GM19035 (cell line): Measurements from ENCODE around the gene CADM4.
"Not testable (repeated sequence)": the region's sequence is repeated elsewhere in the genome, so short reads cannot be mapped to it uniquely, and the experiment has no call there.

Experiments used
- ATAC-seq: cut with Tn5 transposase; IDR thresholded peaks from one replicate; pipeline ENCODE4 v1.9.1; 2021; ENCODE audit not compliant: unreplicated experiment

Gene CADM4

DNA sequence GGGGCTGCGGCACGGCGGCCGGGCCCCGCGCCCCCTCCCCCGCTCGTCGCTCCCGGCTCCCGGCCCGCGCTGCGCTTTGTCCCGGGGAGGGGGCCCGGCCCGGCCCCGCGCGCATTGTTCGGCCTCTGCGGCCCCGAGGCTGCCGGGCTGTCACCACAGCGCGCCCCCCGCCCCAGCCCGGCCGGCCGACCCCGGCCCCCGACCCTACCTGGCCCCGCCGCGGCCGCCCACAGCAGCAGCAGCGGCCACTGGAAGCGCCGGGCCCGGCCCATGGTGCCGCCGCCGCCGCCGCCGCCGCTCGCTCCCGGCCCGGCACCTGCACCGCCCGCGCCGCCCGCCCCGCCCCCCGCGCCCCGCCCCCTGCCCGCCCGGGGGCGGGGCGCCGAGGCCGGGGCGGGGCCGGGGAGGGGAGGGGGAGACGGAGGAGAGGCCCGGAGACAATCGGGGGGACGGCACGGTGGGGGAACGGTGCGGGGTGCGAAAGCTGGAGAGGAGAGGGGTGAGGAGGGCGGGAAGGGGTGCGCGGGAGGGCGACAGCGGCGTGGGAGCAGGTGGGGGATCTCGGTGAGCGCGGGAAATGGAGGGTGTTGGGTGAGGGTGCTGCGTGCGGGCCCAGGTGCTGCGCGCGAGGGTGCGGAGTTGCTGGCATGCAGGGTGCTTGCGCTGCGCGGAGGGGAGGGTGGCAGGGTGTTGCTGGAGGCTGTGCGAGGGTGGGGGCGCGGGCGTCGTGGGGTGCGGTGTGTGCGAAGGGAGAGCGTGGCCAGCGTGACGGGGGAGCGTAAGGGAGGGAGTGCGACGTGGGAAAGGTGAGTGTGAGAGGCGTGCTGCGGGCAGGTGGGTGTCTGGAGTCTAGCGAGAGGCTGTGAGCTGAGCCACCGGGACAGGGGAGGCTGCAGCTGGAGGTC, at the start of gene CADM4:
Gene CADM4 (minus strand): TSS at position 332 of the 905 bp plus-strand sequence. CDS start 60 bp downstream, at position 272.
- ATAC-seq, result no peak

- no peak for ATAC-seq
Observed at GRCh38 chr19:43688059-43688701, 48.5 kb upstream of the CADM4 start.

DNA sequence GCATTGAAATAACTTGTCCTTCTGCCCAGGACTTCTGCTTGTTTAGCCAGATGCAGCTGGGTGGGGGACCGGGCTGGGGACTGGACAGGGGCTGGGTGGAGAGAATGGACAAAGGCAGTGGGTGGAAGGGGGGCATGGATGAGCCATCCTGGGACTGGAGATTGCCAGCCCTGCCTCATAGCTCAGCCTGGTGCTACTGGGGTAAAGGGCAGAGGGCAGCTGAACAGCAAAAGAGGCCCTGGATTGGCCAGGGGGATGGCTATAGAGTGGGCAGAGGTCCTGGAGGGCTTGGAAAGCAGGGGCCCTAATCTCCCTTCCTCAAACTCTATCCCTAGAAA, 48.0 kb upstream of the CADM4 start:
- ATAC-seq, result no peak

DNA sequence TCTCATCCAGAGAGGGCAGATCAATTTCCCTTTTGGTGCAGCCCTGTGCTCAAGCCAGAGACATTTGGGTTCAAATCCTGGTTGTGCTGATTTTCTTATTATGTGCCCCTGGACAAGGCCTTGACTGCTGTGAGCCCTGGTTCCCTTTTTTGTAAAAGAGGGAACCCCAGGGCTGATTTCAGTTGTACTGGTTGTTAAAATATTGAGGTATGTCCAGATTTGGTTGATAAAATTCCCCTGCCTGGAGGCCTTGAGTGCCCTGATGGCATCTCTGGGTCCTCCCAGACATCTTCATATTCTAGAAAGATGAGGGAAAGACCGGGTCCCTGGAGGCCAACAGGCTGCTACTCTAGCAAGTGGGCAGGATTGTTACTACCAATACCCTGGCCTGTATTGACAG, 44.7 kb upstream of the CADM4 start:
- ATAC-seq, result no peak

GRCh38 chr19:43683905-43684304, 44.3 kb upstream of the CADM4 start:
- no peak for ATAC-seq

DNA sequence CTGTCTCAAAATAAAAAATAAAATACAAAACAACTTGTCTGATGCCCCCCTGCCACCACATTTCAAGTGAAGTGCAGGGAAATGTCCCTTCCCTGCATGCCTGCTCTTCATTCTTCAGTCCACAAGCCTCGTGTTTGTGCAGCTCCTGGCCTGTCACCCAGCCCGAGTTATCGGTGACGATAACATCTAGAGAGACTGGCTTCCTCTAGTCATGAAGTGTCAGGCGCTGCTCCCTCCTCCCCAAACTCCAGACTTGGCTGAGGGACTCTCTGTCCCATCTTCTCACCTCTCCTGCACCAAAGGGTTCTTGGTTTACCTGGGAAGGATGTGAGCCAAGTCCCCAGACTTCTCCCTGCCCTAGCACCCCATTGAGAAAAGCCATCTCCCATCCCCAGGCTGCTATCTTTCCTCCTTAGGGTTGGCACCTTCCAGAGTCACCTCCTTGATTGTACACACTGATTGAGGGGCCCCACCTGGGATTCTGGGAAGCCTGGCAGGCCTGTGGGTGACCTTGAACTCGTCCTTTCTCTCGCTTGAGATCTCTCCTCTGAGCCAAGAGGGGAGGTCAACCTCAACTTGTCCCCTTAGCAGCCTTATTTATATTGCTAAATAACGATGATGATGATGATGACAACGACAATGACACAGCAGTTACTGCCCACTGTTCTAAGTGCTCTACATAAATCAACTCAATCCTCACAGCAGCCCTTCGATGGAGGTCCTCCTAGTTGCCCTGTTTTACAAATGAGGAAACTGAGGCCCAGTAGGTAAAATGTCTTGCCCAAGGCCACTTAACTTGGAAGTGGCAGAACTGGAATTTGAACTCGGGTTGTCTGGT, 43.4 kb upstream of the CADM4 start:
- no peak for ATAC-seq

DNA sequence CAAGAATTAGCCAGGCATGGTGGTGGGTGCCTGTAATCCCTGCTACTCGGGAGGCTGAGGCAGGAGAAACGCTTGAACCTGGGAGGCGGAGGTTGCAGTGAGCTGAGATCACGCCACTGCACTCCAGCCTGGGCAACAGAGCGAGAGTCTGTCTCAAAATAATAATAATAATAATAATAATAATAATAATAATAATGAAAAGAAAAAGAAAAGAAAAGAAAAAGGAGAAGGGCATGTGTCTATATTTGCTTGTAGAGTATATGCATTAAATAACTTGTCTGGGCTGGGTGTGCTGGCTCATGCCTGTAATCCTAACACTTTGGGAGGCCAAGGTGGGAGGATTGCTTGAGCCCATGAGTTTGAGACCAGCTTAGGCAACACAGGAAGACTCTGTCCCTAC, 42.6 kb upstream of the CADM4 start:
- ATAC-seq, result not testable (repeated sequence)

DNA sequence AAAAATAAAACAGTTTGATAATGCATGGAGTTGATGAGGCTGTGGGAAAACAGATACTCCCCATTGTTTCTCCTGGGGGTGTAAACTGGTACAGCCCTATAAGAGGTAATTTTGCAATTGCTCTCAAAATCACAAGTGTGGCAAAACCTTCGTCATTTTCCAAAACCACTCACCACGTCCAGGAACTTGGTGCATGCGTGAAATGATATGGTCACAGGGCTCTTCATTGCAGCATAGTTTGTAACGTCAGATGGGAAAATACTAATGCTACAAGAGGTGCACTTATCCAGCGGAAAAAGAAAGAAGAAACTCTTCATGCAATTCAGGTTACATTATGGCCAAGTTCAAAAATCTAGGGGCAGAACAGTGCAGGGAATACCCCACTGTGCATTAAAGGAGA, 42.2 kb upstream of the CADM4 start:
- ATAC-seq, result no peak

GRCh38 chr19:43678512-43679261, 39.0 kb upstream of the CADM4 start:
- ATAC-seq, result no peak

DNA sequence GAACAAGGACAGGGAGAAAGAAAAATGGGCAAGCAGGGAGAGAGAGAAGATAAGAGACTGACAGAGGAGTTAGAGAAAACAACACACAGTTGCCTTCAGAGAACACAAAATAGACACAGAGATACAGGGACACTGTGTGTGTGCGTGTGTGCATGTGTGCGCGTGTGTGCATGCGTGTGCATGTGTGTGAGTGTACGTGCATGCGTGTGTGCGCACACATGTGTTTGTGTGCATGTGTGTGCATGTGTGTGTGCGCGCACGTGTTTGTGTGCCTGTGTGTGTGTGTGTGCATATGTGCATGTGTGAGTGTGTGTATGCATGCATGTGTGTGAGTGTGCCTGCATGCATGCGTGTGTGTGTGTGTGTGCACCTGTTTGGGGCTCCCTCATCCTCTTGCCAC, 36.3 kb upstream of the CADM4 start:
- no peak for ATAC-seq

DNA sequence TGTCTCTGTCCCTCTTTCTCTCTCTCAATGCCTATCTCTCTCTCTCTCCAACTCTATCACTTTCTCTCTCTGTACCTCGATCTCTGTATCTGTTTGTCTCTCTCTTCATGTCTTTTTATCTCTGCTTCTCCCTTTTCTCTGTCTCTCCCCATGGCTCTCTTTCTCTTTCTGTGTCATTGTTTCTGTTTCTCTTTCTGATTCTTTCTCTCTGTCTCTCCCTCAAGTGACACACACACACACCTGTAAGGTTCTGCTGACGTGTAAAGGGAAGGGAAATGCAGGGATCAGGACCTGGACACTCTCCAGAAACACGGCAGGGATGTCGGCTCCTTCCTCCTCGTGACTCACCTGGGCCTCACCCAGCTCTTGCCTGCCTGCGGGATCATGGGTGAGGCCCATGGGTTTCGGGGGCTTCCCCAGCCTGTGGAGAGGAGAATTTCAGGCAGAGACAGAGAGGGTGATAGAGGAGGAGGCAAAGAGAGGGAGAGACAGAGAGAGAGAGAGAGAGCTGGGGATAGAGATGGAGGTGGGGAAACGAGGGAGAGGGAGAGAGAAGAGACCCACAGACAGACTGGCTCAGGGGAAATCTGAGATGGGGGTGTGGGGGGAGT, 35.7 kb upstream of the CADM4 start:
- no peak for ATAC-seq

GRCh38 chr19:43674596-43674995, 34.9 kb upstream of the CADM4 start:
- no peak for ATAC-seq

GRCh38 chr19:43674183-43674582, 34.5 kb upstream of the CADM4 start:
- no peak for ATAC-seq

- ATAC-seq, result no peak
Observed at GRCh38 chr19:43673637-43674036, 34.0 kb upstream of the CADM4 start.

- ATAC-seq, result no peak
Observed at GRCh38 chr19:43672061-43672679, 32.5 kb upstream of the CADM4 start.

GRCh38 chr19:43668406-43669109, 28.9 kb upstream of the CADM4 start:
- ATAC-seq, result peak; percentile 87

- ATAC-seq, result no peak
Observed at GRCh38 chr19:43667876-43668405, 28.3 kb upstream of the CADM4 start.

DNA sequence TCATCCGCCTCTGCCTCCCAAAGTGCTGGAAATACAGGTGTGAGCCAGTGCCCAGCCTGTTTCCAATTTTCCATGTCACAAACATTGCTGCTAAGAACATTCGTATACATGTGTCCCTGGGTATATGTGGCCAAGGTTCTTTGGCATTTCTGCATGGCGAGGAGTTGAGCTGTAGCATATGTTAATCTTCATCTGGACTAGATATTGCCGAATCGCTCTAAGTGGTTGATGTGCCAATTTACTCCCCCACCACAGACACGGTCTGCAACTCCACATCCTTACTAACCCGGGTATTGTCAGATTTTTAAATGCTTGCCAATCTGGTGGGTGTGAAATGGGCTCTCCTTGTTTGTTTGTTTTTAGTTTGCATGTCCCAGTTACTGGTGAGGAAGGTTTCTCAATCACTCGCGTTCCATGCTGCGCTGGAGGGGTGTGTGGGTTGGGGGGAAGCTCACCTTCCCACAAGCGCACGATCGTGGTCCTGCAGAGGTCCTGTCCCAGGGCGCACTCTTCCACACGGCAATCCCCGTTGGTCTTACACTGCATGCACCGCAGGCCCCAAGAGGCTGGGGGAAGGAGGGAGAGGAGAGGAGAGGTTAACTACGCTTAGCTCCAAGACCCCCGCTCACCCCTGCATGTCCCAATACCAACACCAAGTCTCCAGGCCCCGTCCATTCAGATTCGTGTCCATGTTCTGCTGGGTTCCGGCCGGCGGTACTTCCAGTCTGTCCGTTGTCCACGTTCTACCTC, 27.7 kb upstream of the CADM4 start:
- ATAC-seq, result no peak
